ENCODE data around the gene CCDC9. TPM values are rescaled to one million over a fixed set of nuclear protein-coding genes. Genes with fewer than 3 reads are reported as not detected.
A peak's percentile ranks its signal among the peaks of the same experiment; 100 is the strongest.

Gene CCDC9
- polyA plus RNA-seq, 1 experiment = 5.0 TPM

- no peak for TF ChIP-seq CTCF (IDR thresholded peaks at IDR 0.05; ENCODE audit: low read depth, low read length)
- DNase-seq (ENCODE audit: low read depth, low spot score) = peak; percentile 77
- ChIA-PET POLR2A (interaction anchor here (0.5 kb wide), 1 partner anchor 34 kb away, joined by 5 read pairs; the partner anchor contains the start of gene DHX34), CTCF (interaction anchor here (1.1 to 3.3 kb wide), 4 partner anchors 10 to 113 kb away, joined by 3 to 19 read pairs (median 4); partner anchors contain the start of gene DHX34)
- H3K27me3 ChIP-seq (ENCODE audit: control insufficient read depth, insufficient read depth, low read length) = no peaks in the 10 kb centered on the region
- H3K4me3 ChIP-seq (ENCODE audit: low read depth, low read length) = no peak overlapping the region
- H3K27ac ChIP-seq (ENCODE audit: low read depth, low read length) = peak overlapping the region; percentile 65
- H3K9me3 ChIP-seq (ENCODE audit: control insufficient read depth, insufficient read depth, low read length) = peaks cover 5% of the 10 kb centered on the region; the same call in 1 of the 2 replicates
Measured at GRCh38 chr19:47315125-47315821, 58.9 kb downstream of the CCDC9 start.

DNA sequence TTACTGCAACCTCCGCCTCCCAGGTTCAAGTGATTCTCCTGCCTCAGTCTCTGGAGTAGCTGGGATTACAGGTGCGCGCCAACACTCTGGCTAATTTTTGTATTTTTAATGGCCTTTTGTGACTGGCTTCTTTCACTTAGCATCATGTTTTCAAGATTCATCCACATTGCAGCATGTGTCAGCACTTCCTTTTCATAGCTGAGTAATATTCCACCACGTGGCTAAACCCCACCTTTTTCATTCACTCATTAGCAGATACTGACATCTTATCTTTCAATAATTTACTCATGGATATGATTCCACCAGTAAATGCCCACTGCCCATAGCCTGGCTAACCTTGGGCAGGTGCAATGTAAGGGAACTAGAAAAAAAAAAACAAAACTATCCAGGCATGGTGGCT lies 60.2 kb downstream of the CCDC9 start:
- ChIA-PET CTCF (interaction anchor here (0.6 to 3.3 kb wide), 4 partner anchors 11 to 32 kb away, joined by 4 to 19 read pairs (median 6); partner anchors contain the start of gene DHX34), POLR2A (interaction anchor here (0.7 kb wide), 2 partner anchors 87 to 392 kb away, joined by 3 to 4 read pairs; no protein-coding TSS in a partner anchor)
- peaks cover under 1% of the 10 kb centered on the region for H3K27me3 ChIP-seq (ENCODE audit: control insufficient read depth, insufficient read depth, low read length)
- no peak overlapping the region for H3K27ac ChIP-seq (ENCODE audit: low read depth, low read length)
- H3K4me3 ChIP-seq (ENCODE audit: low read depth, low read length) = no peak overlapping the region
- peaks cover 12% of the 10 kb centered on the region; the same call in 1 of the 2 replicates for H3K9me3 ChIP-seq (ENCODE audit: control insufficient read depth, insufficient read depth, low read length)
- no peak for DNase-seq (ENCODE audit: low read depth, low spot score)
- TF ChIP-seq CTCF (IDR thresholded peaks at IDR 0.05; ENCODE audit: low read depth, low read length) = no peak

DNA sequence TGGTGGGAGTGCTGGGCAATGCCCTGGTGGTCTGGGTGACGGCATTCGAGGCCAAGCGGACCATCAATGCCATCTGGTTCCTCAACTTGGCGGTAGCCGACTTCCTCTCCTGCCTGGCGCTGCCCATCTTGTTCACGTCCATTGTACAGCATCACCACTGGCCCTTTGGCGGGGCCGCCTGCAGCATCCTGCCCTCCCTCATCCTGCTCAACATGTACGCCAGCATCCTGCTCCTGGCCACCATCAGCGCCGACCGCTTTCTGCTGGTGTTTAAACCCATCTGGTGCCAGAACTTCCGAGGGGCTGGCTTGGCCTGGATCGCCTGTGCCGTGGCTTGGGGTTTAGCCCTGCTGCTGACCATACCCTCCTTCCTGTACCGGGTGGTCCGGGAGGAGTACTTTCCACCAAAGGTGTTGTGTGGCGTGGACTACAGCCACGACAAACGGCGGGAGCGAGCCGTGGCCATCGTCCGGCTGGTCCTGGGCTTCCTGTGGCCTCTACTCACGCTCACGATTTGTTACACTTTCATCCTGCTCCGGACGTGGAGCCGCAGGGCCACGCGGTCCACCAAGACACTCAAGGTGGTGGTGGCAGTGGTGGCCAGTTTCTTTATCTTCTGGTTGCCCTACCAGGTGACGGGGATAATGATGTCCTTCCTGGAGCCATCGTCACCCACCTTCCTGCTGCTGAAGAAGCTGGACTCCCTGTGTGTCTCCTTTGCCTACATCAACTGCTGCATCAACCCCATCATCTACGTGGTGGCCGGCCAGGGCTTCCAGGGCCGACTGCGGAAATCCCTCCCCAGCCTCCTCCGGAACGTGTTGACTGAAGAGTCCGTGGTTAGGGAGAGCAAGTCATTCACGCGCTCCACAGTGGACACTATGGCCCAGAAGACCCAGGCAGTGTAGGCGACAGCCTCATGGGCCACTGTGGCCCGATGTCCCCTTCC lies 63.9 kb downstream of the CCDC9 start:
- Histone ChIP-seq H3K9me3 (ENCODE audit: control insufficient read depth, insufficient read depth, low read length) (peaks cover 12% of the 10 kb centered on the region; the same call in 1 of the 2 replicates), H3K27ac (ENCODE audit: low read depth, low read length) (no peak overlapping the region), H3K27me3 (ENCODE audit: control insufficient read depth, insufficient read depth, low read length) (peaks cover 3% of the 10 kb centered on the region), H3K4me3 (ENCODE audit: low read depth, low read length) (no peak overlapping the region)
- ChIA-PET POLR2A (interaction anchor here (0.5 kb wide), 1 partner anchor 14 kb away, joined by 5 read pairs; no protein-coding TSS in a partner anchor), CTCF (interaction anchor here (0.5 kb wide), 1 partner anchor 14 kb away, joined by 3 read pairs; no protein-coding TSS in a partner anchor)
- DNase-seq (ENCODE audit: low read depth, low spot score) = no peak
- no peak for TF ChIP-seq CTCF (IDR thresholded peaks at IDR 0.05; ENCODE audit: low read depth, low read length)

Small RNA genes lying within 50 kb of the gene (small RNA-seq; reads per million reads assigned to genes)
- gene MIR3190 (ENCODE audit: insufficient read length, low read depth) = not detected

Other genes starting within 250 kb of the CCDC9 start
- 0.30 and 0.36 TPM in 2 replicates for gene NPAS1, start 236.7 kb upstream of the CCDC9 start, polyA plus RNA-seq (2011; rRNA removed)
- 5.3 and 9.3 TPM in 2 replicates for gene TMEM160, start 207.9 kb upstream of the CCDC9 start, polyA plus RNA-seq (2011; rRNA removed)
- 4.9 and 7.3 TPM in 2 replicates for gene ZC3H4, start 142.7 kb upstream of the CCDC9 start, polyA plus RNA-seq (2011; rRNA removed)
- gene SAE1, start 125.7 kb upstream of the CCDC9 start, polyA plus RNA-seq (2011; rRNA removed) = 142 and 165 TPM in 2 replicates
- 3.6 and 4.4 TPM in 2 replicates for gene BBC3, start 25.3 kb upstream of the CCDC9 start, polyA plus RNA-seq (2011; rRNA removed)
- gene INAFM1, start 18.4 kb downstream of the CCDC9 start, polyA plus RNA-seq (2011; rRNA removed) = 2.4 and 5.0 TPM in 2 replicates
- 0.50 and 0.53 TPM in 2 replicates for gene C5AR1, start 53.3 kb downstream of the CCDC9 start, polyA plus RNA-seq (2011; rRNA removed)
- not detected in 2 replicates for gene C5AR2, start 75.7 kb downstream of the CCDC9 start, polyA plus RNA-seq (2011; rRNA removed)
- gene DHX34, start 92.8 kb downstream of the CCDC9 start, polyA plus RNA-seq (2011; rRNA removed) = 4.2 and 6.0 TPM in 2 replicates
- 21.6 and 27.2 TPM in 2 replicates for gene MEIS3, start 163.0 kb downstream of the CCDC9 start, polyA plus RNA-seq (2011; rRNA removed)
- gene SLC8A2, start 215.4 kb downstream of the CCDC9 start, polyA plus RNA-seq (2011; rRNA removed) = 0.05 TPM in 1 of 2 replicates, not detected in the other
- 5.7 and 7.4 TPM in 2 replicates for gene KPTN, start 227.7 kb downstream of the CCDC9 start, polyA plus RNA-seq (2011; rRNA removed)

Measured in AG04450 (cell line).